GM12873 (cell line): ENCODE results near the gene CLASRP.

Experiments used
- CTCF ChIP-seq: IDR thresholded peaks from 2 replicates; pipeline ENCODE4 v1.5.1; 2012; ENCODE audit warnings: low read depth, mild to moderate bottlenecking, moderate library complexity, low read length, control low read depth; ENCODE audit not compliant: insufficient read depth; ENCODE audit errors: missing control alignments

The CLASRP gene

GRCh38 chr19:44998025-44998424 lies 40.8 kb upstream of the CLASRP start:
- no peak for TF ChIP-seq CTCF

DNA sequence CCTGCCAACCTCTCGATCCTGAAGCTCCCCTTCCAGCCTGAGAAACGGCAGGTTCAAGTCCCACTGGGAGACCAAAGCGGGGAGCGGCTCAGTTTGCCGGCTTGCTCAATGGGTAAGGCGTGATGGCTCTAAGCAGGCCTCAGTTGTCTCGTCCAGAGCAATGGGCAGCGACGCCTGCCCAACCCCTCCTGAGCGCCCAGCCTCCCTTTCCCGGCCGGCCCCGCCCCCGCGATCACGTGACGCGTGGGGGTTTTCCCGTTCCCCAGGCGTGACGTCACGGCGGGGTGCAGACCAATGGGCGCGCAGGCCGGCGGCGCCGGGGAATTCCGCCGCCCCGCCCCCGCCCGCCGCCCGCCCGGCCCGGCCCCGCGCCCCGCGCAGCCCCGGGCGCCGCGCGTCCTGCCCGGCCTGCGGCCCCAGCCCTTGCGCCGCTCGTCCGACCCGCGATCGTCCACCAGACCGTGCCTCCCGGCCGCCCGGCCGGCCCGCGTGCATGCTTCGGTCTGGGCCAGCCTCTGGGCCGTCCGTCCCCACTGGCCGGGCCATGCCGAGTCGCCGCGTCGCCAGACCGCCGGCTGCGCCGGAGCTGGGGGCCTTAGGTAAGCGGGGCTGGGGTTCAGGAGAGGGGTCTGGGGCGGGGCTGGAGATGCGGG lies 37.6 kb upstream of the CLASRP start, which contains the start of gene RELB:
Gene RELB (plus strand): TSS at position 378 of the 653 bp plus-strand sequence. CDS start 116 bp downstream, at position 494.
- TF ChIP-seq CTCF = no peak

DNA sequence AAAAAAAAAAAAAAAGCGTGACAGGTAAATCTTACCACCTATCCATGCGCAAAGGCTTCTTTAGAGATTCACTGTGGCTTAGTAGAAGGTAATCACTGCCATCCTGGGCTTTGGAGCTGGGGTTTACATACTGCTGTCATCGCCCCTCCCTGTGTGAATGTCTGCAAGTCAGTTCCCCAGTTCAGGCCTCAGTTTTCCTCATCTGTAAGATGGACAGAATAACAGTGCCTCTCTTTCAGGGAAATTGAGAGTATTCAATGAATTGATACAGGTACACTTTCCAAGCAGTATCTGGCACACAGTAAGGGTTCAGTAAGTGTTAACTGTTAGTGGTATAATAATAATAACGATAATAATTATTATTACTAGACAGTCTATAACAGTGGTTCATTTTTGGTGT lies 35.4 kb upstream of the CLASRP start:
- no peak for TF ChIP-seq CTCF

DNA sequence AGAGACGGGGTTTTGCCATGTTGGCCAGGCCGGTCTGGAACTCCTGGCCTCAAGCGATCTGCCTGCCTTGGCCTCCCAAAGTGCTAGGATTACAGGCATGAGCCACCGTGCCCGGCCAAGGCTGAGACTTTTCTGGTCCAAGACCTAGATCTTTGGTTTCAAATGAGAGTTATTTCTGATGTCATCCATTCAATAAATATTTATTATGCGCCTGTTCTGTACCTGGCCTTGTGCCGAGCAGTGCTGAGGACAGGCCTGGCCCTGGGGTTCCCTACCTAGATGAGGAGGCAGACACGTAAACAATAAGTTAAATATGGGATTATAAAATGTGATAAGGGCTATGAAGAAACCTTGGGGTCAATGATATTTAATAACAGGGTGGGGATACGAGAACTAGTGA lies 33.1 kb upstream of the CLASRP start:
- TF ChIP-seq CTCF = no peak

- no peak for TF ChIP-seq CTCF
Observed at GRCh38 chr19:45008552-45008951, 30.3 kb upstream of the CLASRP start.

DNA sequence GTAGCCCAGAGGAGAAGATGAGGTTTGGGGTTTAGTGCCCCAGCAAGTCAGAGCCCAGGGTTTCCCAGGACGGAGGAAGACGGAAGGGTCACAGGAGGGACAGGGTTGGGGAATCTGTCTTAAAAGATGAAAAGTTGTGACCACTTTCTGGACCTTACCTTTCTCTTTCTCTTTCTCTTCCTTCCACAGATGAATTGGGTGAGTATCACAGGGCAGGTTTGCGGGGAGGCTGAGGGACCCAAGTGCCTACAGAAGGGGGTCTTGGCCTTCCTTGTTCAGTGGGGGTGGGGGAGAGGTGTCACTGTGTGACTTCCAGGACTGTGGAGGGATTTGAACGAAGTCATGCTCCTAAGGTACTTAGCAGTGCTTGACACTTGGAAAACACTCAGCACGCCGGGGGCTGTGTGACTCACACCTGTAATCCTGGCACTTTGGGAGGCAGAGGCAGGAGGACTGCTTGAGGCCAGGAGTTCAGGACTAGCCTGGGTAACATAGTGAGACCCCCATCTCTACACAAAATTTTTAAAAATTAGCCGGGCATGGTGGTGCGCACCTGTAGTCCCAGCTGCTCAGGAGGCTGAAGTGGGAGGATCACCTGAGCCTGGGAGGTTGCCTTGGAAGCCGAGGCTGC lies 29.1 kb upstream of the CLASRP start:
- TF ChIP-seq CTCF = no peak

GRCh38 chr19:45010306-45010705 lies 28.5 kb upstream of the CLASRP start:
- TF ChIP-seq CTCF = no peak
